Dendritic cell treated with granulocyte-macrophage colony-stimulating factor and Interleukin-4, amounts not matched to agents 40 ng/mL and 50 ng/mL, for 4 days (primary cell): ENCODE data around the gene ERGIC3.

Experiments used
- H3K27ac Mint-ChIP-seq: one replicate; pipeline ENCODE4 v1.8.0; 2022; ENCODE audit warnings: mild to moderate bottlenecking, mixed read lengths
- H3K27me3 Mint-ChIP-seq: one replicate; pipeline ENCODE4 v1.8.0; 2022; ENCODE audit warnings: mild to moderate bottlenecking, mixed read lengths
- H3K36me3 Mint-ChIP-seq: one replicate; pipeline ENCODE4 v1.8.0; 2022; ENCODE audit warnings: low read depth, mixed read lengths
- H3K4me1 Mint-ChIP-seq: one replicate; pipeline ENCODE4 v1.8.0; 2022; ENCODE audit warnings: low read depth, mixed read lengths
- H3K4me3 Mint-ChIP-seq: one replicate; pipeline ENCODE4 v1.8.0; 2022; ENCODE audit warnings: mild to moderate bottlenecking, moderate library complexity, mixed read lengths
- H3K9me3 Mint-ChIP-seq: one replicate; pipeline ENCODE4 v1.8.0; 2022; ENCODE audit warnings: mixed read lengths
- intact Hi-C: fragments of 100-400 bp; cut with micrococcal nuclease; formaldehyde crosslinking; loops from one replicate; pipeline ENCODE4 v1.15.0; 2022

Gene ERGIC3

DNA sequence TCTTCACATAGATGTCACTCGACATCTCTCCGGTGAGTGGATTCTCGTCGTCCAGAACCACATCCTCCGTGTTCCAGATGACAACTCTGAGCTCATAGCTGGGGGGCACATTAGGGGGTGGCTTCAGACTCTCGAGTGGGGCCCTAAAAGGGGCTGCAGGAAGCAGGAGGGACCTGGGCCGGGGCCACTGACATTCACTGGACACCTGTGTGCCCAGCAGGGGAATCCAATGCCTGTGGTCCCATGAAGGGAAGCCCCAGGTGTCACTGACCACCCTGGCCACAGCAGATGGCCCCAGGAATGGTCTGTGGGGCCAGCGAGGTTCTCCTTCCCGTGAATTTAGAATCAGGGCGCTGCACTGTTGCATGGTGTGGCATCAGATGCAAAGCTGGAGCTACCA is 18.7 kb downstream of the ERGIC3 start:
- intact Hi-C loops: no loop called here
- Mint-ChIP-seq H3K4me3 (no peak overlapping the region), H3K4me1 (no peaks in the 10 kb centered on the region), H3K27ac (no peak overlapping the region), H3K36me3 (no peaks in the 10 kb centered on the region), H3K9me3 (no peaks in the 10 kb centered on the region), H3K27me3 (no peaks in the 10 kb centered on the region)

- H3K4me1 Mint-ChIP-seq: no peaks in the 10 kb centered on the region
- H3K27me3 Mint-ChIP-seq: no peaks in the 10 kb centered on the region
- intact Hi-C loops: no loop called here
- H3K27ac Mint-ChIP-seq: no peak overlapping the region
- no peak overlapping the region for H3K4me3 Mint-ChIP-seq
- H3K36me3 Mint-ChIP-seq: no peaks in the 10 kb centered on the region
- H3K9me3 Mint-ChIP-seq: no peaks in the 10 kb centered on the region
Observed at GRCh38 chr20:35561268-35561667, 19.4 kb downstream of the ERGIC3 start.

DNA sequence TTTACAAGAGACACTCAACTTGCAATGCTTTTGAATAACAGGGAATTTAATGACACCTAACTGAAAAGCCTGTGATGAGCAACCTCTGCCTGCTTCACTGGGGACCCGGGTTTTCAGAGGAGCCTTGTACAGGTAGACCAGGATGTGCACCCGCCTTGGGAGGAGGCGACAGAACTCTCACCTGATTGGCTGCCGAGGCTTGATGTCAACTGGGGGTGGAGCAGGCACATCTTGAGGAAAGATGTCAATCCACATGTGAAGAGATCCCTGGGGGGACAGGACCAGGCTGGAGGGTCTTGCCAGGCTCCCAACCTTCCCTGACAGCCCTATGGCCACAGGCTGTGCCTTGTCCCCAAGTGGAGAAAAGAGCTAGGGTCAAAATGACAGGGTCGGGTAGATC is 19.8 kb downstream of the ERGIC3 start:
- intact Hi-C loops: no loop called here
- Mint-ChIP-seq H3K36me3 (no peaks in the 10 kb centered on the region), H3K4me3 (no peak overlapping the region), H3K9me3 (no peaks in the 10 kb centered on the region), H3K27ac (no peak overlapping the region), H3K4me1 (no peaks in the 10 kb centered on the region), H3K27me3 (peaks cover 2% of the 10 kb centered on the region)

- Mint-ChIP-seq H3K27me3 (peaks cover 8% of the 10 kb centered on the region), H3K4me1 (no peaks in the 10 kb centered on the region), H3K36me3 (no peaks in the 10 kb centered on the region), H3K4me3 (no peak overlapping the region), H3K27ac (no peak overlapping the region), H3K9me3 (no peaks in the 10 kb centered on the region)
- intact Hi-C loops: no loop called here
Observed at GRCh38 chr20:35562541-35563110, 20.7 kb downstream of the ERGIC3 start.

DNA sequence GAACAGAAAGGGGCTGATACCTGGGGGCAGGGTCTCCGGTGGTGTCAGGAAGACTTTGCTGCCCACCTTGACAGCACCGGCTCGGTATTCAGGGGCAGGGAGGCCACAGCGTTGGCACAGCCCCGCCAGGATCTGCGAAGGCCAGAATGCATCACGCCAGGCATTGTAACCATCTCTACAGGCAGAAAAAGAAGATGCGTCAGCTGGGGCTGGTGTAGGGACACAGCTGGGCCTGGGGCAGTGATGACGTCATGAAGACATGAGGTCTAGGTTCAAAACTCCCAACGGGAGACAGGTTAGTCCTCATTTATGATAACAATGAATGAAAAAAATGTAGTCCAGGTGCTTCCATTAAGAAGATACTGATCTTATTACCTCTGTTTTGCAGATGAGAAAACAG is 22.0 kb downstream of the ERGIC3 start:
- H3K4me1 Mint-ChIP-seq: no peaks in the 10 kb centered on the region
- no peaks in the 10 kb centered on the region for H3K9me3 Mint-ChIP-seq
- H3K27ac Mint-ChIP-seq: no peak overlapping the region
- H3K36me3 Mint-ChIP-seq: no peaks in the 10 kb centered on the region
- no peak overlapping the region for H3K4me3 Mint-ChIP-seq
- peaks cover 9% of the 10 kb centered on the region for H3K27me3 Mint-ChIP-seq
- intact Hi-C loops: no loop called here

GRCh38 chr20:35564905-35565304 is 23.0 kb downstream of the ERGIC3 start:
- H3K27ac Mint-ChIP-seq: no peak overlapping the region

GRCh38 chr20:35568645-35569044 is 26.8 kb downstream of the ERGIC3 start:
- Mint-ChIP-seq H3K36me3 (no peaks in the 10 kb centered on the region), H3K27me3 (peaks cover 9% of the 10 kb centered on the region), H3K27ac (no peak overlapping the region), H3K4me1 (no peaks in the 10 kb centered on the region), H3K4me3 (no peak overlapping the region), H3K9me3 (no peaks in the 10 kb centered on the region)
- intact Hi-C loops: no loop called here

More at GRCh38 chr20:35564905-35565304, 23.0 kb downstream of the ERGIC3 start:
- Mint-ChIP-seq H3K9me3 (no peaks in the 10 kb centered on the region), H3K4me1 (no peaks in the 10 kb centered on the region), H3K27me3 (peaks cover 9% of the 10 kb centered on the region), H3K4me3 (no peak overlapping the region), H3K36me3 (no peaks in the 10 kb centered on the region)
- intact Hi-C loops: no loop called here

DNA sequence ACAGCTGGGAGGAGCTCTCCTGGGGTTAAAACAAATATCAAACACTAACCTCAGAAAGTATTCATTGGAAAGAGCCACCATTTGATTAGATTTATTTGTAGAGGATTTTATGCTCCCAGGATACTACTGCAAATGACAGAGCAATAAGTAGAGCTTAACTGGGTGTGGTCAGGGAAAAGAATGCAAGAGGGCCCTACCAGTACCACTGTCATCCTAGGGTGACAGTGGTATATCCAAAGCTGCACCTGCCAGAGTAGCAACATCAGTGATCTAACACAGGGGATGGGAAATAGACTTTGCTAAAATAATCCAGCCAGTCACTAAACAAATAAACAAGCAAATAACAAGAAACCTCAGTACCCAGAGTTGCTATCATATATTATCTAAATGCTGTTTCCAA is 29.7 kb downstream of the ERGIC3 start:
- no peaks in the 10 kb centered on the region for H3K36me3 Mint-ChIP-seq
- peaks cover 10% of the 10 kb centered on the region for H3K27me3 Mint-ChIP-seq
- no peaks in the 10 kb centered on the region for H3K4me1 Mint-ChIP-seq
- intact Hi-C loops: no loop called here
- H3K9me3 Mint-ChIP-seq: no peaks in the 10 kb centered on the region
- no peak overlapping the region for H3K27ac Mint-ChIP-seq
- no peak overlapping the region for H3K4me3 Mint-ChIP-seq

- Mint-ChIP-seq H3K36me3 (no peaks in the 10 kb centered on the region), H3K4me3 (no peak overlapping the region), H3K9me3 (no peaks in the 10 kb centered on the region), H3K27me3 (peaks cover 3% of the 10 kb centered on the region), H3K4me1 (no peaks in the 10 kb centered on the region), H3K27ac (no peak overlapping the region)
- intact Hi-C loops: no loop called here
Observed at GRCh38 chr20:35572838-35573237, 31.0 kb downstream of the ERGIC3 start.

- intact Hi-C loops: no loop called here
- no peaks in the 10 kb centered on the region for H3K9me3 Mint-ChIP-seq
- H3K36me3 Mint-ChIP-seq: no peaks in the 10 kb centered on the region
Observed at GRCh38 chr20:35575958-35576357, 34.1 kb downstream of the ERGIC3 start.

DNA sequence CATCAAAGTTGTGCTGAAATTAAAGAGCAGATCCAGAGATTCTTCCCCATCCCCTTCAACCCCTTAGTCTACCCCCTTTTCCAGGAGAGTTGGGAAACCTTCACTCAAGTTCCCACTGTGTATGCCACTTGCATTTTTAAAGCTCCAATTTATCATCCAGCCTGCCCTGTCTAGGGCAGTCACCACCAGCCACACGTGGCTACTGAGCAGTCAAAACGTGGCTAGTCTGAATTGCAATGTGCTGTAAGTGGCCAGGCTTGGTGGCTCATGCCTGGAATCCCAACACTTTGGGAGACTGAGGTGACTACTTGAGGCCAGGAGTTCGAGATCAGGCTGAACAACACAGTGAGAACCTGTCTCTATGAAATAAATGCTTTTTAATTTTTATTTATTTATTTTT is 34.9 kb downstream of the ERGIC3 start:
- intact Hi-C loops: no loop called here
- Mint-ChIP-seq H3K4me1 (no peaks in the 10 kb centered on the region), H3K27ac (no peak overlapping the region), H3K36me3 (no peaks in the 10 kb centered on the region), H3K9me3 (no peaks in the 10 kb centered on the region), H3K4me3 (no peak overlapping the region), H3K27me3 (peaks cover 3% of the 10 kb centered on the region)

More at GRCh38 chr20:35575958-35576357, 34.1 kb downstream of the ERGIC3 start:
- no peak overlapping the region for H3K27ac Mint-ChIP-seq
- H3K4me1 Mint-ChIP-seq: no peaks in the 10 kb centered on the region
- no peak overlapping the region for H3K4me3 Mint-ChIP-seq
- peaks cover 3% of the 10 kb centered on the region for H3K27me3 Mint-ChIP-seq

DNA sequence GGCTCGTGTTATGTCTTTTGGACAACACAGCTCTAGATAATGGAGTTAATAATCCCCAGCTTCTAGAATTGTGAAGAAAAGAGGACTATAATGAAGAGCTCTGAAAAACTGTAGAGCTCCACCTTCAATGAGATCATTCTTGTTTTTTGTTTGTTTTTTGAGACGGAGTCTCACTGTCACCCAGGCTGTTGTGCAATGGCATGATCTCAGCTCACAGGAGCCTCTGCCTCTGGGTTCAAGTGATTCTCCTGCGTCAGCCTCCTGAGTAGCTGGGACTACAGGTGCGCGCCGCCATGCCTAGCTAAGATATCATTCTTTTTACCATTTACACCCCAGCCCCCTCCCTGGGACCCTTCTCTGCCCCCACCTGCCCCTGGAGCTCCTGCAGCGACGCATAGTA is 36.6 kb downstream of the ERGIC3 start:
- Mint-ChIP-seq H3K27ac (no peak overlapping the region), H3K27me3 (peaks cover 3% of the 10 kb centered on the region), H3K4me3 (no peak overlapping the region), H3K9me3 (no peaks in the 10 kb centered on the region), H3K4me1 (no peaks in the 10 kb centered on the region), H3K36me3 (no peaks in the 10 kb centered on the region)
- intact Hi-C loops: no loop called here

DNA sequence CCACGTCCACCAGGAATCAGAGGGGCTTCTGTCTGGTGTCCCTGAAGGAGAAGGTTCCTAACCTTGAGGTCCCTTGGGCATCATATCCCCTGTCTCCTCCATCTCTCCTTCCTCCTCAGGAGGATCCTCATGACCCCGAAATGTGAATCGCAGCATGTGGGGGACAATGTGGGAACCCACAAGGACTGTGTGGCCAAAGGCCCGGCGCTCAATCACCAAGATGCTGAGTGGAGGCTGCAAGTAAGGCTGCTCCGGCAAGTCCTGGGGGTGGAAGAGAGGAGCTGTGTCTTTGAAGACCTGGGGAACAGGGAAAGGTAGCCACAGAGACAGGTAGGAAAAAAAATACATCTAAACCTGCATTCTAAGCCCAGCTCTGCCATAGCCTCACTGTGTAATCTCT is 37.3 kb downstream of the ERGIC3 start:
- Mint-ChIP-seq H3K27ac (no peak overlapping the region), H3K36me3 (no peaks in the 10 kb centered on the region), H3K4me1 (no peaks in the 10 kb centered on the region), H3K4me3 (no peak overlapping the region), H3K27me3 (peaks cover 3% of the 10 kb centered on the region), H3K9me3 (no peaks in the 10 kb centered on the region)
- intact Hi-C loops: no loop called here

DNA sequence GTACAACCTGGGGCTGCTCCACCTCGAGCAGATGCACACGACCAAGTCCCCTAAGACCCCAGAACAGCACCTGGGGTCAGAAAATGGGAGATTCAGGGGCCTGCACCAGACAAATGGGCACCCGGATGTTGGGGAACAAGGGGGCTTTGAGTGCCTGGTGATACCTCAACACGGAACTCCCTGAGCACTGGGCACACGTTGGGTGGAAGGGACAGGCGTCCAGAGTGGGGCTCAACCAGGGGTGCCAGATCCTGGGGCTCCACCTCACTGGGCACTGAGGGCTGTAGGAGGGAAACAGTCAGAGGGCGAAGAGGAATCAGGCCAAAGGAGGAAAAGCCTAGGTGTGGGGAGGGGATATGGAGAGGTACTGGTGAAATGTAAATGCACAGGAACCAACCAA is 40.3 kb downstream of the ERGIC3 start:
- no peaks in the 10 kb centered on the region for H3K27me3 Mint-ChIP-seq
- H3K4me1 Mint-ChIP-seq: peaks cover 13% of the 10 kb centered on the region
- H3K27ac Mint-ChIP-seq: no peak overlapping the region
- no peaks in the 10 kb centered on the region for H3K36me3 Mint-ChIP-seq
- H3K9me3 Mint-ChIP-seq: no peaks in the 10 kb centered on the region
- intact Hi-C loops: no loop called here
- no peak overlapping the region for H3K4me3 Mint-ChIP-seq

DNA sequence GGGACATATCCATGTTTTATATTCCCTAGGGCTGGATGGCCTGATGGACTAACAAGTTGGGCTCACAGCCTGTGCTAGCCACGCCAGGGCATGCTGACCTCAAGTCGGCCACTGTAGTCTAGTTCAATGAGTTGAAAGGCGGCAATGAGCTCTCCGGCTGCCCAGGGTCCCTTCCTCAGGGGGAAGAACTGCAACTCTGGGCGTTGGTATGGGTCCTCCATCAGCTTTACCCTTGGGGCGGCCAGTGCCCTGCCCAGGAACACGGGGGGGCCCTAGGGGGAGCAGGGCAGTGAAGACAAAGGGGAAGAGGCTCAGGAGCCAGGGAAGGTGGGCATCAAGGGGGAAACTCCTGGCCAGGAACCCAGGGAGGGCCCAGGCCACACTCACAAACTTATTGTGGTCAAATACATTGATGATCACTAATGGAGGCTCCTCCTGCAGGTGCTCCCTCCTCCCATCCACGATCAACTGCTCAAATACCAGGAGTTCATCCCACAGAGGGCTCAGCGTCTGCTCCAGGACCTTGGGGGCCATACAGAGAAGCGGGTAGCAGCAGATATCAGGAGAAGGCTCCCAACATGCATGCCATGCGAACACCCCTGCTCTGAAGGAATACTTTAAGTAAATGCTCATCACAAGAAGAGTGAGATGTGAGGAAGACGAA is 41.0 kb downstream of the ERGIC3 start:
- H3K27ac Mint-ChIP-seq: no peak overlapping the region
- H3K4me3 Mint-ChIP-seq: no peak overlapping the region
- H3K9me3 Mint-ChIP-seq: no peaks in the 10 kb centered on the region
- H3K36me3 Mint-ChIP-seq: no peaks in the 10 kb centered on the region
- H3K27me3 Mint-ChIP-seq: no peaks in the 10 kb centered on the region
- intact Hi-C loops: no loop called here
- H3K4me1 Mint-ChIP-seq: peaks cover 17% of the 10 kb centered on the region
